Measurements from ENCODE around the gene NUDT4. TPM values are rescaled to one million over a fixed set of nuclear protein-coding genes. Genes with fewer than 3 reads are reported as not detected.

Gene NUDT4
- total RNA-seq, 2 experiments from 2014 or later = 26.4 to 32.4 TPM

- no peak overlapping the region for H3K4me3 ChIP-seq (ENCODE audit: low read depth, low read length, poor library complexity, severe bottlenecking)
- ChIA-PET POLR2A (interaction anchor here (1.3 kb wide), 1 partner anchor 28 kb away, joined by 3 read pairs; no protein-coding TSS in a partner anchor), CTCF (ENCODE audit: unreplicated experiment) (no interaction called here)
- no peak overlapping the region for H3K4me2 ChIP-seq (ENCODE audit: low read length)
- H3K36me3 ChIP-seq (ENCODE audit: insufficient read depth, low read length) = no peaks in the 10 kb centered on the region
- intact Hi-C loops (cut with micrococcal nuclease; ENCODE audit: unreplicated experiment) = no loop called here
- H3K79me2 ChIP-seq (ENCODE audit: insufficient read depth, low read depth, low read length) = no peaks in the 10 kb centered on the region
- no peaks in the 10 kb centered on the region for H4K20me1 ChIP-seq (ENCODE audit: insufficient read depth, low read length)
- TF ChIP-seq EZH2phosphoT487 (IDR thresholded peaks at IDR 0.05; ENCODE audit: borderline replicate concordance, low read depth, low read length) (no peak), CTCF (conservative IDR thresholded peaks at IDR 0.05; ENCODE audit: low read length) (no peak)
- H2AFZ ChIP-seq (ENCODE audit: low read length) = no peak overlapping the region
- no peaks in the 10 kb centered on the region for H3K9me3 ChIP-seq (ENCODE audit: low read length)
- H3K9me2 ChIP-seq (ENCODE audit: insufficient read depth, low read length) = no peaks in the 10 kb centered on the region
- H3K4me1 ChIP-seq (ENCODE audit: insufficient read depth, low read length, poor library complexity, severe bottlenecking) = no peaks in the 10 kb centered on the region
- no TSS peak for BruUV-seq (replicated peaks)
- no peak overlapping the region for H3K27ac ChIP-seq (ENCODE audit: low read depth, low read length, poor library complexity, severe bottlenecking)
- DNase-seq (ENCODE audit: low spot score) = no peak
Measured at GRCh38 chr12:93456077-93456476, 78.4 kb downstream of the NUDT4 start.

Other genes starting within 250 kb of the NUDT4 start
- gene UBE2N, start 64.0 kb downstream of the NUDT4 start, total RNA-seq (2014; rRNA removed; shearing (Covaris generic)) = 193 and 214 TPM in 2 replicates
- gene UBE2N, start 64.0 kb downstream of the NUDT4 start, total RNA-seq (2022) = 153 and 163 TPM in 2 replicates
- 51.3 and 57.1 TPM in 2 replicates for gene MRPL42, start 89.6 kb downstream of the NUDT4 start, total RNA-seq (2014; rRNA removed; shearing (Covaris generic))
- 61.6 and 64.0 TPM in 2 replicates for gene MRPL42, start 89.6 kb downstream of the NUDT4 start, total RNA-seq (2022)
- not detected in 2 replicates for gene SOCS2, start 194.8 kb downstream of the NUDT4 start, total RNA-seq (2014; rRNA removed; shearing (Covaris generic))
- not detected in 2 replicates for gene SOCS2, start 194.8 kb downstream of the NUDT4 start, total RNA-seq (2022)